ENCODE data around the gene SPINK6.

The SPINK6 gene
- 0 reads per million in 2 donors for total RNA-seq

GRCh38 chr5:148202531-148203203 is at the start of gene SPINK6:
Gene SPINK6, plus strand, starts transcription at chr5:148203042. Its CDS starts 55 bp downstream, at chr5:148203097.
- DNase-seq: no peak

GRCh38 chr5:148156609-148157008 is 46.2 kb upstream of the SPINK6 start:
- DNase-seq: no peak

GRCh38 chr5:148162038-148162437 is 40.8 kb upstream of the SPINK6 start:
- no peak for DNase-seq

GRCh38 chr5:148163345-148163744 is 39.5 kb upstream of the SPINK6 start:
- DNase-seq: no peak

GRCh38 chr5:148166550-148167283 is 36.1 kb upstream of the SPINK6 start:
- DNase-seq: no peak

- no peak for DNase-seq
Measured at GRCh38 chr5:148168246-148168645, 34.6 kb upstream of the SPINK6 start, which contains the start of gene SPINK14. Gene SPINK14, plus strand, starts transcription at chr5:148168546. Its CDS starts 1,187 bp downstream, at chr5:148169733.

GRCh38 chr5:148172377-148172776 is 30.5 kb upstream of the SPINK6 start:
- DNase-seq: no peak

- no peak for DNase-seq
Measured at GRCh38 chr5:148176480-148176879, 26.4 kb upstream of the SPINK6 start.

- DNase-seq: no peak
Measured at GRCh38 chr5:148177207-148177606, 25.6 kb upstream of the SPINK6 start.

- DNase-seq: no peak
Measured at GRCh38 chr5:148179234-148179824, 23.5 kb upstream of the SPINK6 start.

- DNase-seq: no peak
Measured at GRCh38 chr5:148186248-148187003, 16.4 kb upstream of the SPINK6 start.

- DNase-seq: no peak
Measured at GRCh38 chr5:148191010-148191409, 11.8 kb upstream of the SPINK6 start.

GRCh38 chr5:148193202-148193601 is 9.6 kb upstream of the SPINK6 start:
- no peak for DNase-seq

GRCh38 chr5:148201151-148201550 is 1.7 kb upstream of the SPINK6 start:
- no peak for DNase-seq

GRCh38 chr5:148205044-148205806 is 2.4 kb downstream of the SPINK6 start:
- DNase-seq: no peak

GRCh38 chr5:148205865-148206264 is 3.0 kb downstream of the SPINK6 start:
- DNase-seq: no peak

- DNase-seq: no peak
Measured at GRCh38 chr5:148206620-148207019, 3.8 kb downstream of the SPINK6 start.

- DNase-seq: no peak
Measured at GRCh38 chr5:148208226-148208625, 5.4 kb downstream of the SPINK6 start.

GRCh38 chr5:148209151-148209770 is 6.4 kb downstream of the SPINK6 start:
- no peak for DNase-seq

GRCh38 chr5:148214665-148215185 is 11.9 kb downstream of the SPINK6 start:
- DNase-seq: no peak

GRCh38 chr5:148221508-148221907 is 18.7 kb downstream of the SPINK6 start:
- no peak for DNase-seq
